ENCODE measurements around the gene CHGA. TPM values are rescaled to one million over a fixed set of nuclear protein-coding genes. Genes with fewer than 3 reads are reported as not detected.

Gene CHGA
- total and polyA plus RNA-seq, 4 experiments from 2014 or later = not detected

Other genes with a start within 250 kb of the CHGA start
- gene LGMN, start 174.5 kb upstream of the CHGA start, total RNA-seq = 10 to 100 TPM; 14.0 TPM
- 10 to 100 TPM in 1 of 2 donors, 1 to 10 TPM in 1; 9.6 to 10.6 TPM for gene LGMN, start 174.5 kb upstream of the CHGA start, polyA plus RNA-seq
- 10 to 100 TPM; 27.4 to 29.8 TPM for gene GOLGA5, start 128.8 kb upstream of the CHGA start, total RNA-seq
- 10 to 100 TPM; 18.0 to 26.8 TPM for gene GOLGA5, start 128.8 kb upstream of the CHGA start, polyA plus RNA-seq
- 10 to 100 TPM; 26.8 to 30.0 TPM for gene ITPK1, start 192.8 kb downstream of the CHGA start, total RNA-seq
- 10 to 100 TPM; 12.5 to 26.9 TPM for gene ITPK1, start 192.8 kb downstream of the CHGA start, polyA plus RNA-seq